Measurements from ENCODE around the gene PCDH9.

PCDH9 gene

DNA sequence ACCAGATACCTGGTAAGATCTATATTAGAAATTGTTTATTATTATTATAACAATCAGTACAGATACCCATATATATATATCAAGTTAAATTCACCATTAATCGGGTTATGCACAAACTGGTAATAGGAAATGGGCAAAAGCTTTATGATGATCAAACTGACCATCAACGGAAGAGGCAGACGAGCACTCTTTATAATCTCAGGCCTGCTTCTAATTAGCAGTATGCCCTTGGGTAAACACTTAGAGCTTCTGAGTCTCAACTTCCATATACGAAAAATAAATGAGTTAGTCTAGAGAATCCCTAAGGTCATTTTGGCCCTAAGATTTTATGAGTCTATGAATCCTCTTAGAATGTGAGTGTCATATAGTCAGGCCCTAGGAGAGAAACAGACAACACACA lies 710.9 kb downstream of the PCDH9 start:
- ATAC-seq (no peak), DNase-seq (no peak)
- no peaks in the 10 kb centered on the region for H3K27me3 Mint-ChIP-seq
- H3K27ac Mint-ChIP-seq = no peak overlapping the region
- H3K9me3 Mint-ChIP-seq = no peaks in the 10 kb centered on the region
- H3K4me3 Mint-ChIP-seq = no peak overlapping the region
- H3K4me1 Mint-ChIP-seq = no peaks in the 10 kb centered on the region

DNA sequence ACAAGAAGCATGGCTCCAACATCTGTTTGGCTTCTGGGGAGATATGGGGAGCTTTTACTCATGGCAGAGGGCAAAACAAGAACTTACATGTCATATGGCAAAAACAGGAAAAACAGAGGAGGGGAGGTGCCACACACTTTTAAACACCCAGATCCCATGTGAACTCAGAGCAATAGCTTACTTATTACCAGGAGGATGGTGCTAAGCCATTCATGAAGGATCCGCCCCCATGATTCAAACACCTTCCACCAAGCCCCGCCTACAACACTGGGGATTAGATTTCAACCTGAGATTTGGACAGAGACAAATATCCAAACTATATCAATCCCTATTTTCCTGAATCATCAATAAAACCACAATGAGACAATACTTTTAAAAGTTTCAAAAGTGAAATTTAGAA lies 712.1 kb downstream of the PCDH9 start:
- no peak for DNase-seq
- no peak overlapping the region for H3K4me3 Mint-ChIP-seq

DNA sequence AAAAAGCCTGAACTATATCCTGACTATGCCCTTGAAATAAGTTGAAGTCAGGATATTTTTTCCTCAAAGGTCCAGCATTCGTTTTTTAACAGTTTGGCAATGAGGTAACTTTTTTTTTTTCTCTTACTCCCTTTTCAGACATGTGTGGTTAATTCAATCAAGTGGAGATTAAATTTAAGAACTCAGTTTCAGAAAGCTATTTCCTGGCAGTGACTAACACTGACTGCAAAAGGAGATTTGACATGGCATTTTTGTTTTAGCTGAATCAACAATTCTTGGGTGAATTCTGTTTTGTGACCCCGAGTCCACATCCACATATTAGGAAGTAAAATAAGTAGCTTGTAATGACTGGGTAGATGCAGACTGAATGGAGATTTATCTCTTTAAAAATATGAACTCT lies 716.4 kb downstream of the PCDH9 start:
- Mint-ChIP-seq H3K9me3 (no peaks in the 10 kb centered on the region), H3K4me3 (no peak overlapping the region), H3K4me1 (no peaks in the 10 kb centered on the region), H3K27me3 (no peaks in the 10 kb centered on the region), H3K27ac (no peak overlapping the region)
- DNase-seq = no peak
- no peak for ATAC-seq

More for the DNA sequence above, 712.1 kb downstream of the PCDH9 start:
- Mint-ChIP-seq H3K27me3 (no peaks in the 10 kb centered on the region), H3K9me3 (no peaks in the 10 kb centered on the region), H3K27ac (no peak overlapping the region), H3K4me1 (no peaks in the 10 kb centered on the region)
- no peak for ATAC-seq

DNA sequence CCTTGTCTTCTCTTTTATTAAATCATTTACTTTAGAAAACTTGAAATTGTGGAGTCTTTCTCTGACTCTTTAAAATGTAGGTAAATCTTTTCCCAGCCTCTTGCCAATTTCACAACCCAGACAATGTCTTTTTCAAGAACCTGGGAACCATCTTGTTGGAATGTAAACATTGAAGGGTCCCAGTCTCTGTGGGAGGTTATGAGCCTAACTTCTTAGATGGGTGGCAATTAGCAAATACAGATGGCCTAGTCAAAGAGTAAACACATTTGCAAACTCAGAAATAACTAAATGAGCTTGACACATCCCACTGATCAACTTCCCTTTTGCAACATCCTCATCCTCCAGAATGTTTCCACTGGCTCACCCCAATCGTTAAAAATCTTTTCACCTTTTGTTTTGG lies 721.0 kb downstream of the PCDH9 start:
- Mint-ChIP-seq H3K4me3 (no peak overlapping the region), H3K4me1 (peaks cover 10% of the 10 kb centered on the region), H3K9me3 (peaks cover 4 to 6% of the 10 kb centered on the region in 2 donors), H3K27ac (no peak overlapping the region), H3K27me3 (no peaks in the 10 kb centered on the region)
- ATAC-seq (no peak), DNase-seq (no peak)

DNA sequence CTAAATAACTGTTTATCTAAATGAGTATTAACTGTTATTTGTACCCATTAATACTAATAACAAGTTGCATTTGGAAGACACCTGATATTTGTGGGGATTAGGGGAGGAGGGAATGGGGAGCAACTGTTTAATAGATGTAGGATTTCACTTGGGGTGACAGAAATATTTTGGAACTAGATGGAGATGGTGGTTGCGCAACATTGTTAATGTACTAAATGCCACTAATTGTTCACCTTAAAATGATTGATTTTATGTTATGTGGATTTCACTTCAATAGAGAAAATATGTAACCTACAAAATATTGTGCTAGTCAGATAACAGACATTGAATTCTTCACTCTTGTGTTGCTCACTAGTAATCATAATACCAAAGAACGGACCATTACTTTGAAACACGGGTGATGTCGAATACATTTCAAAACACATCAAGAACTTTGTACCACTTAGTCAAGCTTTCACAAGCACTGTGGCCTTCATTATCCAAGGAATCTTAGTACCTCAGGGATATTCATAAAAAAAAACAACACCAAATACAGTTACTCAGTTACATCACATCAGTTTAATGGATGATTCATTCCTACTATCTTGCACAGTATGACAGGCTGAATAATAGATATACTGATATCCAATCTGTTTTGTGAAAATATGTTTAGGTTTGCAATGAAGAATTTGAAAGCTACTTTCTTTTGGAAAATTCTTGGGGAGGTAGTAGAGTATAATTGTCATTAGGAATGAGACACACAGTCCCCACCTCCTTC lies 721.8 kb downstream of the PCDH9 start:
- ATAC-seq (no peak), DNase-seq (no peak)
- H3K9me3 Mint-ChIP-seq = peaks cover 4 to 6% of the 10 kb centered on the region in 2 donors
- H3K4me1 Mint-ChIP-seq = peaks cover 10% of the 10 kb centered on the region
- H3K27ac Mint-ChIP-seq = no peak overlapping the region
- H3K4me3 Mint-ChIP-seq = no peak overlapping the region
- H3K27me3 Mint-ChIP-seq = no peaks in the 10 kb centered on the region

DNA sequence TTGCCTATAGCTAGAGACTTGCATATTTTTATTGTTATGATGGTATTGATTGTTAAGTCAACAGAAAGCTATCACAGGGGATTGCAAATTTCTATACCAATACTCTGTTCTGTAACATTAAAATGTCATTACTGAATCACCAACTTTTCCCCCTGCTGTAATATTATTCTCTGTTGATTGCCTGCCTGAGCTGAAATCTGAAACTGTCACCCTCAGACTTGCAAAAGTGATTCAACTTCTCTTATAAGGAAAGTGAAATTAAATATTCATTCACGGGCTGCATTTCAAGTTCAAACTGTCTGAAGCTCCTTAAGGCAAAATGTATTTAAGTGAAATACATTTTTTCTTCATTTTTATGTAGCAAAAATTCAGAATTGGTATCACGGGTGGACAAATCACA lies 723.2 kb downstream of the PCDH9 start:
- ATAC-seq (peak; percentile 70), DNase-seq (no peak)
- Mint-ChIP-seq H3K27ac (peak overlapping the region in 1 of 2 donors; percentile 61), H3K27me3 (no peaks in the 10 kb centered on the region), H3K4me1 (peaks cover 10% of the 10 kb centered on the region), H3K9me3 (peaks cover 4 to 6% of the 10 kb centered on the region in 2 donors), H3K4me3 (no peak overlapping the region)

DNA sequence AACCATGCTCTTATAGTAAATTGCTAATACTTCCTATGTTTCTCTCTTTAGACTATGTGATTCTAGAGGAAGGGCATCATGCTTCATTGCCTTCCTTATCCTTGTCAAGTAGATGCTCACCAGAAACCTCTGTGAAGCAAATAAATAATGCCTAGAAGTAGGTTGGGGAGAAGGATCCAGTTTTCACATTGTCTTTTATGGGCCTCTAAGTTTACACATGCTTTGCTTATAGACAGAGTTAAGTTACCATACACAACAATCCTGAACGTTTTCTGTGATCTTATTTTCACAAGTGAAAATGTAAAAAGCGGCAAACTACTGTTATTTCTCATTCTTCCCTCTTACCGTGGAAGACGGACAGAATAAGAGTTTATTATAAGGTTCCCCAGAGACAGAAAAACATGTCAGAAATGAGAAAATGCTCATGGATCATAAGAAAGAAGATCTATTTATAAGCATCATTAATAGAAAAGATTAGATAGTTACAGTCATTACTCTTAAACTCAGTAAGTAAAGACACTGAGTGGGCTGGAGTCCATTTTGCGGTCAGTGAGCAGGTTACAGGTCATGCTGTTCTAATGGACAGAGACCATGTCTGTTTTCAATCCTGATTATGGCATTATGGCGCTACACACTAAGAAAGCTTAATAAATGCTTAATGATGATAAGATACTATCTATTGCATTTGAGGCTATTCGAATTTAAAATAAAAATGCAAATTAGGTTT lies 723.9 kb downstream of the PCDH9 start:
- H3K4me1 Mint-ChIP-seq = peaks cover 10% of the 10 kb centered on the region
- DNase-seq (no peak), ATAC-seq (no peak)
- H3K4me3 Mint-ChIP-seq = no peak overlapping the region
- no peak overlapping the region for H3K27ac Mint-ChIP-seq
- H3K9me3 Mint-ChIP-seq = peaks cover 4 to 6% of the 10 kb centered on the region in 2 donors
- H3K27me3 Mint-ChIP-seq = no peaks in the 10 kb centered on the region

DNA sequence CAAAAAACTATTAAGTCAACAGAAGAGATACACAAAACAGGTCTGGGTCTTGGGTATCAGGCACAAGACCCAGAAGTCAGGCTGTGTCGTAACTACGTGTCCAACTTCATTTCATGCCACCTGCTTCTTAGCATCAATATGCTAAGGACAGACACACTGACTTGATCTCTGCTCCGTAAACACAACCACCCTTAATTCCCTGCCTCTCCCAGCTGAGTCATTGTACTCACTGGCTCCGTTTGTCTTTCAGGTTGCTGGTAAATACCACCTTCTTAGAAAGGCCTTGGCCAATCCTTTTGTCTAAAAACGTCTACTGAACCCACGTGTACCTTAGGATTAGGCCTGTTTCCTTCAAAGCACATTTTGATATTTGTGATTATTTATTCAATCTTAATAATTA lies 726.2 kb downstream of the PCDH9 start:
- Mint-ChIP-seq H3K9me3 (peaks cover 4 to 6% of the 10 kb centered on the region in 2 donors), H3K27me3 (no peaks in the 10 kb centered on the region), H3K27ac (no peak overlapping the region), H3K4me3 (no peak overlapping the region), H3K4me1 (peaks cover 10% of the 10 kb centered on the region)
- ATAC-seq = no peak
- DNase-seq = no peak

DNA sequence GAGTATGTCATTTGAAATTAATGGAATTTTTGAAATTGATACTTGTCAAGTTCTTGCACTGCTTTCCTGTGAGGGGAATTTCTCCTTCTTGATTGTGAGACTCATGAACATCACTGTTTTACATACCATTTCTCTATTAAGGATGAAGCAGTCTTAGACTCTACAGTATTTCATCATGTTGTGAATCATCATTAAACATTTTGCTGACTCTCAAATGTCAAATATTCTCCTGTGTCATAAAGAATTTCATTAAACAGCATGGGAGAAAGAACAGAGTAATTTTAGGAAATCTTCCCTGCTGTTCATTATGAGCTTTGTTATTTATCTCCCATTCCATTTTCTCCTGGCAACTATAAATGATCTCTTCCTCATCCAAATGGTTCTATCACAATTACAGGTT lies 729.0 kb downstream of the PCDH9 start:
- Mint-ChIP-seq H3K4me3 (no peak overlapping the region), H3K27me3 (no peaks in the 10 kb centered on the region), H3K4me1 (no peaks in the 10 kb centered on the region), H3K9me3 (peaks cover 0 to 6% of the 10 kb centered on the region in 2 donors), H3K27ac (no peak overlapping the region)
- ATAC-seq = no peak
- no peak for DNase-seq

DNA sequence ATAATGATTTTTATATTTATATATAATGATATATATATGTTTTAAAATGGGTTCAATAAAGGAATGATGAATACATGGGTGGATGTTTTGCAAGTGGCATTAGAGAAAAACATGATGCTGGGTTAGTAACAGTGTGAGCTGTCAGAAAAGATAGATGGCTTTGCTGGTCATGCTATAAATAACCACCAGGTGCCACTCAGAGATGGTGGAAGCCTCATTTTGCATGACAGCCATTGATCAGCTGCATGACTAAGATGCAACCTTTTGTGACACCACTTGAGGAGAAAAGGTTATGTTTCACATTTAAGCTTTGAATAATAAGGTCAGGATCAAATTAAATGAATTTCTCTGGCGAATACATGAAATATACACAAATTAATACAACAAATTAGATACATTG lies 737.7 kb downstream of the PCDH9 start:
- H3K9me3 Mint-ChIP-seq = no peaks in the 10 kb centered on the region
- H3K27me3 Mint-ChIP-seq = no peaks in the 10 kb centered on the region
- ATAC-seq = no peak
- no peak for DNase-seq
- no peak overlapping the region for H3K27ac Mint-ChIP-seq
- H3K4me1 Mint-ChIP-seq = no peaks in the 10 kb centered on the region
- no peak overlapping the region for H3K4me3 Mint-ChIP-seq

DNA sequence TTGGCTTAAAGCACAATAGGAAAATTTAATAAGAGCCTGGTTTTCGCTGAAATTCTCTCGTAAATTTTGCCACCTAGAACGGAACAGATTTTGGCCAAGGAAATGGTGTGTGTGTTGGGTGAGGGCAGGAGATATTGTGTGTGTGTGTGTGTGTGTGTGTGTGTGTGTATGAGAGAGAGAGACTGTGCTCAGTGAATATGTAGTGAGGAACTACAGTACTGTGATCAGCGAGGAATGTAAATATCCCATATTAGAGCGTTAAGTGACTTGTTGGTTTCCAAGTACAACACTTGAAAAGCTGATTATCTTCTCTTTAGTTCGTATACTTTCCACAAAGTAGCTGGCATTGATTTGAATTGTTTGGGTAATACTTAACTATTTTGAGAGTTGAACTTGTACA lies 738.9 kb downstream of the PCDH9 start:
- no peaks in the 10 kb centered on the region for H3K9me3 Mint-ChIP-seq
- H3K4me3 Mint-ChIP-seq = no peak overlapping the region
- ATAC-seq = no peak
- H3K27ac Mint-ChIP-seq = no peak overlapping the region
- no peak for DNase-seq
- no peaks in the 10 kb centered on the region for H3K4me1 Mint-ChIP-seq
- H3K27me3 Mint-ChIP-seq = no peaks in the 10 kb centered on the region

DNA sequence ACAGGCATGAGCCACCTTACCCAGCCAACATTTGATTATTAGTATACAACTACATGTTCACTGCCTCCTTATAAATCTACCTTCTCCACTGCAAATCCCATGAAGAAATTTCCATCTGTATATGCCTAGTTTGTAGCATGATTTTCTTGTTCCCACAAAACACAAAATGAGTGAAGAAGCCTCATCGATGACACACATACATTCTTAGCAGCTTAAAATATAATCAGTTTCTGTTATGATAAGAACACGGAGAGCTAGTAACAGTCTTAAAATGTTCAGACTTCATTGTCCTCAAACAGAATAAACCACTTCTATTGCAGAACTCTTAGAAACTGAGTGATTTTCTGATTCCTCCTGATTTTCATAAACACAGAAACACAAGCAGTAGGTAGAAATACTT lies 740.5 kb downstream of the PCDH9 start:
- no peak for ATAC-seq
- Mint-ChIP-seq H3K27ac (no peak overlapping the region), H3K27me3 (no peaks in the 10 kb centered on the region), H3K4me3 (no peak overlapping the region), H3K9me3 (no peaks in the 10 kb centered on the region), H3K4me1 (no peaks in the 10 kb centered on the region)
- no peak for DNase-seq

DNA sequence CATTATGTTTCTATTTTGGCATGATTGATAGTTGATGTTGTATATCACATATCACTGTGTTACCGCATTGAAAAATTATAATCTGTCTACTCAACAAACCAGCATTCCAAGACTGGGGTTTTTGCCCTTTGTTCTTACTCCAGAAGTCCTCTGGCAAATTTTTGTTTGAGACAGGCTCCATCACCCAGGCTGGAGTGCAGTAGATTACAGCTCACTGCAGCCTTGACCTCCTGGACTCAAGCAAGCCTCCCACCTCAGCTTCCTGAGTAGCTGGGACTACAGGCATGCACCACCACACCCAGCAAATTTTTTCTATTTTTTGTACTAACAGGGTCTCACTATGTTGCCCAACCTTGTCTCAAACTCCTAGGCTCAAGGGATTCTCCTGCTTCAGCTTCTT lies 741.0 kb downstream of the PCDH9 start:
- Mint-ChIP-seq H3K9me3 (no peaks in the 10 kb centered on the region), H3K4me1 (no peaks in the 10 kb centered on the region), H3K4me3 (no peak overlapping the region), H3K27ac (no peak overlapping the region), H3K27me3 (no peaks in the 10 kb centered on the region)
- DNase-seq (no peak), ATAC-seq (no peak)

DNA sequence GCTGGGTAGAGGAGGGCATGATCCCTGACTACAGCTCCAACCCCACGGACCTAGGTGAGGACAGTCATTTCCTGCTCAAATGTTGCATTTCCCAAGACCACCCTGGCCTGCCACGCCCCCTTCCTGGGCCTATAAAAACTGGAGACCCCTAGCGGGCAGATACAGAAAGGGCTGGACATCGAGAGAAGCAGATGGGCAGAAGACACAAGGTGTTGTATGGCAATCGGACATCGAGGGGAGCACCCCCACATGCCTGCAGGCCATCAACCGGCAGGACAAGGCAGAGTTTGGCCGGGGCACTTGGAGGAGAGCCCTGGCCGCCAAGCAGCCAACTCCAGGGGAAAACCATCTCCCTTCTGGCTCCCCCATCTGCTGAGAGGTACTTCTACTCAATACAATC lies 746.4 kb downstream of the PCDH9 start:
- no peak overlapping the region for H3K4me3 Mint-ChIP-seq
- no peaks in the 10 kb centered on the region for H3K4me1 Mint-ChIP-seq
- H3K27me3 Mint-ChIP-seq = no peaks in the 10 kb centered on the region
- ATAC-seq = no peak
- H3K9me3 Mint-ChIP-seq = no peaks in the 10 kb centered on the region
- H3K27ac Mint-ChIP-seq = no peak overlapping the region
- no peak for DNase-seq

DNA sequence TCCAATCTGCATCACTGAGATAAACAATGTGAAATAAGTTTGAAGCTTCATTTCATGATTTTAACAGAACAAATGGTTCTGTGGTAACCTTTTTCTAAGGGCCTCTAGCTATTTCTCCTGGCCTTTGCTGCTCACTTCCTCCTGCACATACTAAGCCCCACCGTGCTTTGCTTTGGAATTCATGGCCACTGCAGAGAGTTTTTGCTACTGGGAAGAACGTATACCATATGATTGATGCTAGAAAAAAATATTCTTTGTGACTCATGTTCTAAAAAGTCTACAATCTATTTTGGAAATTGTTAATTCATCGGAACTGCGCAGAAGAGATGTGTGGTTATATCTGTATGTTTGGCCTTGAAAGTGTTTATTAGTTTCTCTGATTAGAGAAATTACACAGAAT lies 747.3 kb downstream of the PCDH9 start:
- no peak overlapping the region for H3K27ac Mint-ChIP-seq
- DNase-seq (no peak), ATAC-seq (no peak)
- H3K4me1 Mint-ChIP-seq = no peaks in the 10 kb centered on the region
- H3K27me3 Mint-ChIP-seq = no peaks in the 10 kb centered on the region
- no peaks in the 10 kb centered on the region for H3K9me3 Mint-ChIP-seq
- no peak overlapping the region for H3K4me3 Mint-ChIP-seq

DNA sequence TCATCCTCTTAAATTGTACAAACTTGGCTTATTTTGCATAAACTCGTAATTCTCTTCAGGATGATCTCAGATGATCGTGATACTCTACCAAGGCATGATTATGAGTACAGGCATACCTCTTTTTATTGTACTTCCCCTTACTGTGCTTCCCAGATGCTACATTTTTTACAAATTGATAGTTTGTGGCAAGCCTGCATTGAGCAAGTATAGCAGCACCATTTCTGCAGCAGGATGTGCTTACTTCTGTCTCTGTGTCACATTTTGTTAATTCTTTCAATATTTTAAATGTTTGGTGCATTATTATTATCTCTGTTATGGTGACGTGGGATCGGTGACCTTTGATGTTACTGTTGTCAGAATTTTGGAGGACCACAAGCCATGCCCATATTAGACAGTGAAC lies 752.3 kb downstream of the PCDH9 start:
- ATAC-seq = no peak
- Mint-ChIP-seq H3K27ac (no peak overlapping the region), H3K4me1 (no peaks in the 10 kb centered on the region)

DNA sequence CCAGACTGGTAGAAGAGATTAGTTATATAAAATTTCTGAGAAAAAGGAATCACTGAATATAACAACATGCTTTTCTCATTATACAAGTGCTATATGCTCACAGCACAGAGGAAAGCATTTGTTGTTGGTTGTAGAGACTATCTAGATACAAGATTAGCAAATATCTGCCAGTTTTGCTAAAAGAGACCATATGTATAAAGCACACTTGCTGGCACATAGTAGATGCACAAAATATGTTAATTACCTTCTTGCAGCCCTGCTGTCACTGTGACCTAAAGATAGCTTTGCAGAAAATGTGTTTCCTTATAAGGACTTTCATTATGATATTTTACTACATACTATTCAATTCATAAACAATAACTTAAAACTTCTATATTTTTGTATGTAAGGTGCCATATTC lies 755.1 kb downstream of the PCDH9 start:
- H3K9me3 Mint-ChIP-seq = no peaks in the 10 kb centered on the region
- no peaks in the 10 kb centered on the region for H3K4me1 Mint-ChIP-seq
- H3K4me3 Mint-ChIP-seq = no peak overlapping the region
- ATAC-seq (no peak), DNase-seq (no peak)
- no peak overlapping the region for H3K27ac Mint-ChIP-seq
- H3K27me3 Mint-ChIP-seq = no peaks in the 10 kb centered on the region

More for the DNA sequence above, 752.3 kb downstream of the PCDH9 start:
- Mint-ChIP-seq H3K9me3 (no peaks in the 10 kb centered on the region), H3K4me3 (no peak overlapping the region), H3K27me3 (no peaks in the 10 kb centered on the region)
- no peak for DNase-seq
